Right cardiac atrium (tissue), 5 donors: ENCODE data around the gene RNASE12. TPM values are rescaled to one million over a fixed set of nuclear protein-coding genes. Genes with fewer than 3 reads are reported as not detected.
"Not testable (repeated sequence)": the region's sequence is repeated elsewhere in the genome, so short reads cannot be mapped to it uniquely, and the experiment has no call there.

Experiments
- ATAC-seq, 2 donors: fragments of 200-7000 bp; cut with Tn5 transposase; one replicate each; pipeline versions ENCODE4 v1.8.0 to v1.9.1; 2020; ENCODE audit warnings: moderate library complexity in 2 of 2, mild to moderate bottlenecking in 1 of 2
- DNase-seq, 3 donors: peaks; one replicate each; pipeline ENCODE4 v3.0.0-alpha.2; 2020
- H3K27ac ChIP-seq: one replicate; pipeline ENCODE4 v1.5.1; 2013; ENCODE audit warnings: mild to moderate bottlenecking, low read length, control low read depth, moderate library complexity
- H3K27me3 ChIP-seq: one replicate; pipeline ENCODE4 v1.6.1; 2013; ENCODE audit not compliant: control insufficient read depth, insufficient read depth
- H3K4me1 ChIP-seq: one replicate; pipeline ENCODE4 v1.6.1; 2013; ENCODE audit warnings: low read length; ENCODE audit not compliant: control insufficient read depth, insufficient read depth
- H3K4me3 ChIP-seq: one replicate; pipeline ENCODE4 v1.5.1; 2013; ENCODE audit warnings: low read length, control low read depth
- H3K9me3 ChIP-seq: one replicate; pipeline ENCODE4 v1.6.1; 2013; ENCODE audit warnings: low read length; ENCODE audit not compliant: control insufficient read depth
- WGBS: extraction: QIAGEN DNeasy Blood & Tissue Kit; methylation state at CpG from one replicate; pipeline ENCODE4 v1.1.7; 2013; 5-methylcytosine and 5-hydroxymethylcytosine counted together
- intact Hi-C, 4 donors: fragments of 100-400 bp; cut with DNase I; formaldehyde crosslinking; loops; one replicate each; pipeline versions ENCODE4 v1.11.0 to v1.14.0; 2022 to 2023
- polyA plus RNA-seq: library from polyadenylated mRNA; stranded (reverse); fragments of 200-250 nt; gene quantifications from one replicate; pipeline ENCODE4 v1.2.3, GENCODE V29; 2013
- total RNA-seq, 4 donors: library from RNA; stranded (reverse); fragmentation: NEBNext Ultra II Directional; extraction: Animal tissue kit (Norgen Biotek cat#: 25700); gene quantifications; one replicate each; pipeline ENCODE4 v1.2.1, GENCODE V29; 2021
- donor health status: healthy with polysubstance abuse.
- donor health status: DM: no; HTN: yes; CAD: no.
- donor health status: DM: no; HTN: no; CAD: no.
- donor health status: DM: no; HTN: yes; CAD: no; lungs with severe emphysema.
- donor health status: DM: yes; HTN: yes; CAD: no.

RNASE12 gene
- total and polyA plus RNA-seq, 5 donors = not detected

DNA sequence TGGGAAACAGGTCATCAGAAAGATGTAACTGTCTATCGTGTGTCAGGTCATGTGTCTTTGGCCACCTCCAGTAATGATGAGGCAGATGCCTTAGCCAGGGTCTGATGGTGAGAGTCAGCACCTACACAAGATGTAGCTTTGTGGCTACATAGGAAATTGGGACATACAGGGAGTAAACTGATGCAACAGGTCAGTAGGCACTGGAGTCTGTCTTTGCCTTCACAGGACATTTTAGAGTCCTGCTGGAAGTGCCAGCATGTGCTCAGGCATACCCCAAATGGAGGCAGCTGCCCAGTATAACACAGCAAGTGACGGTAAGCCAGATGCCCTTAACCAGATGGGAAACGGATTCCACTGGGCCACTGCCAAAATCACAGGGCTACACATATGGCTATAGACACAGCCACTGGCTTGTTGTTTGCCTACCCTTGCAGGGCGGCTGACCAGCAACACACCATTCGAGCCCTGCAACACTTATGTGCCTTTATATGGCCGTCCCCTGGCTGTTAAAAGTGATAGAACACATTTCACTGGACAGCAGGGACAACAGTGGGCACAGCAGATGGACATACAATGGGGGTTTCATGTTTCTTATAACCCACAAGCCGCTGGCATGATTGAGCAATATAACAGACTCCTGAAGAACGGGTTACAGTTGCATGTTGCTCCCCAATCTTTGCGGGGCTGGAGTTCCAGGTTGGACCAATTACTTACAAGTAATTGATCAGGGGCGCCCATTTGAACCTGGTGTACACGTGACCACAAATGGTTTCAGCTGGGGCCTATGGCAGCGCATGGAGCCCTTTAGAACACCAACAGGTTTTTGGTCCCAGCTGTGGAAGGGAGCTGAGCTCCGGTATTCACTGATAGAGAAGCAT is 12.9 kb upstream of the RNASE12 start:
- no peaks in the 10 kb centered on the region for H3K9me3 ChIP-seq
- DNase-seq = no peak
- WGBS = 77% methylated on average over 13 of the region's 13 CpGs
- no peaks in the 10 kb centered on the region for H3K27me3 ChIP-seq
- no peak for ATAC-seq
- no peak overlapping the region for H3K27ac ChIP-seq
- intact Hi-C loops = loop anchor here in 3 of 4 donors (10.0 kb wide), 4 partner anchors 69 to 279 kb away; partner anchors contain the start of genes PARP2 (in 1 of the 3) and TEP1 (in 1 of the 3)
- no peaks in the 10 kb centered on the region for H3K4me1 ChIP-seq
- no peak overlapping the region for H3K4me3 ChIP-seq

DNA sequence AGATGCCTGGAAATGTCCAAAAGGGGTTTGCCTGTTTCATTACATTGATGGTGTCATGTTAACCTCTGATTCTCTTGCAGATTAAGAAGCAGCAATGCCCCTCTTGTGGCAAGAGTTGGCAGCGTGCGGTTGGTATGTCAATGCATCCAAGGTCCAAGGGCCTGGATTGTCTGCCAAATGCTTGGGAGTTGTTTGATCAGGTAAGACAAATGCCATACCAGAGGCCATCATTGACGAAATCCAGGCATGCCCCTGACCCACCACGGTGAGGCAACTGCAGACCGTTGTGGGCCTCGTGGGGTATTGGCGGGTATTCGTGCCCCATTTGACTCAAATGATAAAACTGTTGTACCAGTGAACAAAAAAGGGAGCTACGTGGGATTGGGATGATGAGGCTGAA is 11.4 kb upstream of the RNASE12 start:
- no peaks in the 10 kb centered on the region for H3K9me3 ChIP-seq
- no peak overlapping the region for H3K4me3 ChIP-seq
- H3K27ac ChIP-seq = no peak overlapping the region
- DNase-seq (no peak), ATAC-seq (no peak)
- no peaks in the 10 kb centered on the region for H3K27me3 ChIP-seq
- WGBS = 92% methylated on average over 9 of the region's 9 CpGs
- intact Hi-C loops = loop anchor here in 3 of 4 donors (10.0 kb wide), 4 partner anchors 68 to 278 kb away; partner anchors contain the start of genes PARP2 (in 1 of the 3) and TEP1 (in 1 of the 3)
- H3K4me1 ChIP-seq = no peaks in the 10 kb centered on the region

DNA sequence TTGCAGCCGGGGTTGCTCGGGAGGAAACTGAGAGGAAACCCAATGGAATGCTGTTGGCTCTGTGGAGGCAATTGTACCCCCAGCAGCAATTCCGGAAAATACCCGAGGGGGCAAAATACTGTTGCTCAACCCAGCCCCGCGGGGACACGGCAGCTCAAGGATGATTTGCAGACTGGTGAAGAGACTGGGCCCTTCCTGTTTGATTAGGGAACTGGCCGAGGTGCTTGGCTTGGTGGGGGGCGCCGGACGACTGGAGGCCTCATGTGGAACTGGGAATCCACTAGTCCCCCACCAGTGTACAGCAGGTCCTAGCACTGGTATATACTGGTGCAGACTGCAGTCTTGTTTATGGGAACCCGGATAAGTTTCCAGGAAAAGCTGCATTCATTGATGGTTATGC is 10.3 kb upstream of the RNASE12 start:
- Histone ChIP-seq H3K4me3 (no peak overlapping the region), H3K9me3 (no peaks in the 10 kb centered on the region), H3K4me1 (no peaks in the 10 kb centered on the region), H3K27ac (no peak overlapping the region), H3K27me3 (no peaks in the 10 kb centered on the region)
- no peak for ATAC-seq
- 72% methylated on average over 12 of the region's 12 CpGs for WGBS
- intact Hi-C loops = loop anchor here in 3 of 4 donors (10.0 kb wide), 4 partner anchors 67 to 277 kb away; partner anchors contain the start of genes PARP2 (in 1 of the 3) and TEP1 (in 1 of the 3)
- no peak for DNase-seq

DNA sequence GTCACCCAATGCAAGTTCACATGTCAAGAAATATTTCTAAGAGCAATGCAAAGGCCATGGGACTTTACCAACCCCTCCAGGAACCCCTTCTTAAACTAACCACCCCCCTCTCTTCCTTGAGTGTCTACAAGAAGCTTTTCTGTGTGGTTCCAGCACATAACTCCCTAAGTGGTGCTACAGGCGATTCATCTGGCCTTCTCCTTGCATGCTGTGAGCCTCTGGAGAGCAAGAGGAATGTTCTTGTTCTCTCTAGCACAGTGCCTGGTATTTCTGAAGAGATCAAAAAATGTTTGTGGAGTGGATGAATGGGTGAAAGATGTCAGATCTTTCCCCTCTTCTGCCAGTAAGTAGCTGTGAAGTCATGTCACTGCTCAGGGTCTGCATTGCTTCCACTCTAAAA is 5.9 kb upstream of the RNASE12 start:
- Histone ChIP-seq H3K4me1 (no peaks in the 10 kb centered on the region), H3K27ac (no peak overlapping the region), H3K9me3 (no peaks in the 10 kb centered on the region), H3K27me3 (no peaks in the 10 kb centered on the region), H3K4me3 (no peak overlapping the region)
- intact Hi-C loops = no loop called here
- DNase-seq = no peak
- ATAC-seq = no peak
- 87% methylated on average over 1 of the region's 1 CpG for WGBS

DNA sequence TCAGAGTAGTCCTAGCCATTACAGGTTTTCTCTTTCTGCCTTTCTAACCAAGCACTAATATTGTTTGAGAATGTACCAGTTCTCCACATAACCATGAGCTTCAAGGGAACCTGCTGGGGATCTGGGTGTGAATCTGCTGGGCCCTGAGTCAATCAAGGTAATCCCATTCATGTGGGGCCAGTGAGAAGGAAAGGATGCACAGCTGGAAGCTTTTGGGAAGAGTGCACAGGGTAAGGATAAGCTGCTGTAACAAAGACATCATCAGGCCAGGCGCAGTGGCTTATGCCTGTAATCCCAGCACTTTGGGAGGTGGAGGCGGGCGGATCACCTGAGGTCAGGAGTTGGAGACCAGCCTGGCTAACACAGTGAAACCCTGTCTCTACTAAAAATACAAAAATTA is 4.5 kb upstream of the RNASE12 start:
- ATAC-seq, H3K27me3 ChIP-seq: not testable (repeated sequence)
- 94% methylated on average over 3 of the region's 3 CpGs for WGBS

GRCh38 chr14:20592574-20592973 is 1.4 kb upstream of the RNASE12 start:
- DNase-seq = no peak
- 34% methylated on average over 1 of the region's 1 CpG for WGBS
- ATAC-seq = no peak
- H3K27ac ChIP-seq = no peak overlapping the region
- no peak overlapping the region for H3K4me3 ChIP-seq
- H3K9me3 ChIP-seq = no peaks in the 10 kb centered on the region
- intact Hi-C loops = no loop called here
- no peaks in the 10 kb centered on the region for H3K4me1 ChIP-seq
- no peaks in the 10 kb centered on the region for H3K27me3 ChIP-seq

More for the DNA sequence above, 4.5 kb upstream of the RNASE12 start:
- H3K27ac ChIP-seq, H3K9me3 ChIP-seq, H3K4me3 ChIP-seq, H3K4me1 ChIP-seq, intact Hi-C loops, DNase-seq: not testable (repeated sequence)

DNA sequence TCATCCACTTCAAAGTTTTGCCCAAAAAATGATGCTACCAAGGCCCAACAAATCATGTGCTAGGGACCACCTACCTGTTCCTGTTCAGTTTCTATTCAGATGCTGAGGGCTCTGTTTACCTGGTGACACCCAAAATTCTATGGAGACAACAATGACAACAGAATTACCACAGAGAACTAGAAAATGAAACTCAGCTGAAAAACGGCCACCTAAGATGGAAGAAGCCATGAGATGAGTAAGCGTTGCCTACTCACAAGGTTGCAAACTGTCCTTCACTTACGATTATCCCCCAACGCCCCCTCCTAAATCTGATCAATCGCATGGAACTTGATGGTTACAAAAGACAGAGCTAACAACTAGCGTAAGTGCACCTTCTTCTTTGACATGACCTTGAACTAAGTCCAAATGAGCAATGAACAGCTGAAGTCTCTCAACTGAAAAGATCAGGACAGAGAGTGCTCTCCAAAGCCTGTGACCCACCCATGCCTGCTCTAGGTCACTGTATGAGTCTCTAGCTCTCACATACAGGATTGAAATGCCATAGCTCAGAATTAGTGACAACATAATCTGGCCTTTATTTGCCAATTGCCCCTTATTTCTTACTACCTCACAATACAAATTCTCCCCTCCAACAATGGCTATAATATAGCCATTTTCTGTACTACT is 3.6 kb downstream of the RNASE12 start, which contains the start of gene RNASE11:
RNASE11 (minus strand) TSS at position 513 of the 666 bp plus-strand sequence.
- 80% methylated on average over 6 of the region's 6 CpGs for WGBS
- intact Hi-C loops = no loop called here
- Histone ChIP-seq H3K9me3 (no peaks in the 10 kb centered on the region), H3K4me1 (no peaks in the 10 kb centered on the region), H3K4me3 (no peak within 1 kb of the TSS), H3K27me3 (no peaks in the 10 kb centered on the region), H3K27ac (no peak within 1 kb of the TSS)
- ATAC-seq (no peak), DNase-seq (no peak)

- intact Hi-C loops = no loop called here
- no peaks in the 10 kb centered on the region for H3K4me1 ChIP-seq
- 69% methylated on average over 5 of the region's 5 CpGs for WGBS
- H3K4me3 ChIP-seq = no peak overlapping the region
- no peak for DNase-seq
- ATAC-seq = no peak
- no peaks in the 10 kb centered on the region for H3K27me3 ChIP-seq
- H3K9me3 ChIP-seq = no peaks in the 10 kb centered on the region
- no peak overlapping the region for H3K27ac ChIP-seq
Observed at GRCh38 chr14:20583908-20584307, 7.3 kb downstream of the RNASE12 start.

- DNase-seq (no peak), ATAC-seq (no peak)
- Histone ChIP-seq H3K4me3 (no peak overlapping the region), H3K9me3 (no peaks in the 10 kb centered on the region), H3K4me1 (no peaks in the 10 kb centered on the region), H3K27me3 (no peaks in the 10 kb centered on the region), H3K27ac (no peak overlapping the region)
- intact Hi-C loops = no loop called here
Observed at GRCh38 chr14:20583142-20583541, 8.0 kb downstream of the RNASE12 start.

DNA sequence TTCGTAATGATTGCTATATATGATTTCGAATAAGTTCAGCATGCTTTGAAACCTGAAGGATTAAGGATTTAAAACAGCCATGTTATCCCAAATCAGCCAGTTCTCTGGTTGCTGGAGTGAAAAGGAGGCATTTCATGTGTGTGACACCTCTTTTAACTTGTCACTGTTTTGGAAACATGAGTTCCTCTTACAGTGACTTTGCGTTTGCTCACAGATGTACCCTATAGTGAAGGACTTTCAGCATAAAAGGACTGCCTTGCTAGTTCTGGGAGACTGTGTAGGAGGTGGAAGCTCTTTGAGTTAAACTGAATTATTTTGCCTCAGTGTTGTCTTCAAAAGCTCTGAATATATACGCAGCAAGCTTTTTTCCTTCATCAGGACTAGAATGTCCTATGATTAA is 10.9 kb downstream of the RNASE12 start:
- intact Hi-C loops = no loop called here
- DNase-seq = no peak
- no peaks in the 10 kb centered on the region for H3K9me3 ChIP-seq
- no peak overlapping the region for H3K27ac ChIP-seq
- 81% methylated on average over 4 of the region's 4 CpGs for WGBS
- H3K4me3 ChIP-seq = no peak overlapping the region
- no peak for ATAC-seq
- no peaks in the 10 kb centered on the region for H3K27me3 ChIP-seq
- H3K4me1 ChIP-seq = no peaks in the 10 kb centered on the region
